Esophagus (tissue), 2 donors: ENCODE measurements around the gene CHERP. TPM values are rescaled to one million over a fixed set of nuclear protein-coding genes. Genes with fewer than 3 reads are reported as not detected.

Source experiments
- H3K27ac ChIP-seq, 2 donors: one replicate each; pipeline ENCODE4 v1.5.1; 2013; ENCODE audit warnings: low read depth in 2 of 2, mild to moderate bottlenecking in 2 of 2, inconsistent platforms in 1 of 2, low read length in 1 of 2, moderate library complexity in 1 of 2
- H3K27me3 ChIP-seq, 2 donors: one replicate each; pipeline ENCODE4 v1.6.1; 2013; ENCODE audit warnings: low read length in 2 of 2, control low read depth in 1 of 2, mild to moderate bottlenecking in 1 of 2; ENCODE audit not compliant: insufficient read depth in 2 of 2, control insufficient read depth in 1 of 2
- H3K36me3 ChIP-seq, 2 donors: one replicate each; pipeline ENCODE4 v1.6.1; 2013; ENCODE audit warnings: low read length in 1 of 2; ENCODE audit not compliant: control insufficient read depth in 2 of 2, insufficient read depth in 2 of 2
- H3K4me1 ChIP-seq, 2 donors: one replicate each; pipeline ENCODE4 v1.6.1; 2013; ENCODE audit warnings: low read length in 1 of 2; ENCODE audit not compliant: control insufficient read depth in 2 of 2, insufficient read depth in 2 of 2
- H3K4me3 ChIP-seq, 2 donors: one replicate each; pipeline ENCODE4 v1.5.1; 2013; ENCODE audit warnings: low read length in 2 of 2, mild to moderate bottlenecking in 2 of 2, low read depth in 1 of 2, moderate library complexity in 1 of 2
- H3K9me3 ChIP-seq, 2 donors: one replicate each; pipeline ENCODE4 v1.6.1; 2013; ENCODE audit warnings: mild to moderate bottlenecking in 2 of 2, low read depth in 1 of 2, low read length in 1 of 2, moderate library complexity in 1 of 2; ENCODE audit not compliant: control insufficient read depth in 2 of 2, insufficient read depth in 1 of 2
- WGBS, 2 donors: extraction: QIAGEN DNeasy Blood & Tissue Kit; methylation state at CpG; one replicate each; pipeline ENCODE4 v1.1.7; 2013; 5-methylcytosine and 5-hydroxymethylcytosine counted together
- polyA plus RNA-seq, 2 donors: library from polyadenylated mRNA; stranded (reverse); fragments of 200-250 nt; gene quantifications; one replicate each; pipeline ENCODE4 v1.2.3, GENCODE V29; 2013
- donor health status: healthy with polysubstance abuse.
- donor health status: Bipolar disorder and iron deficiency.

CHERP gene
- polyA plus RNA-seq, 2 donors: 15.2 to 20.1 TPM

DNA sequence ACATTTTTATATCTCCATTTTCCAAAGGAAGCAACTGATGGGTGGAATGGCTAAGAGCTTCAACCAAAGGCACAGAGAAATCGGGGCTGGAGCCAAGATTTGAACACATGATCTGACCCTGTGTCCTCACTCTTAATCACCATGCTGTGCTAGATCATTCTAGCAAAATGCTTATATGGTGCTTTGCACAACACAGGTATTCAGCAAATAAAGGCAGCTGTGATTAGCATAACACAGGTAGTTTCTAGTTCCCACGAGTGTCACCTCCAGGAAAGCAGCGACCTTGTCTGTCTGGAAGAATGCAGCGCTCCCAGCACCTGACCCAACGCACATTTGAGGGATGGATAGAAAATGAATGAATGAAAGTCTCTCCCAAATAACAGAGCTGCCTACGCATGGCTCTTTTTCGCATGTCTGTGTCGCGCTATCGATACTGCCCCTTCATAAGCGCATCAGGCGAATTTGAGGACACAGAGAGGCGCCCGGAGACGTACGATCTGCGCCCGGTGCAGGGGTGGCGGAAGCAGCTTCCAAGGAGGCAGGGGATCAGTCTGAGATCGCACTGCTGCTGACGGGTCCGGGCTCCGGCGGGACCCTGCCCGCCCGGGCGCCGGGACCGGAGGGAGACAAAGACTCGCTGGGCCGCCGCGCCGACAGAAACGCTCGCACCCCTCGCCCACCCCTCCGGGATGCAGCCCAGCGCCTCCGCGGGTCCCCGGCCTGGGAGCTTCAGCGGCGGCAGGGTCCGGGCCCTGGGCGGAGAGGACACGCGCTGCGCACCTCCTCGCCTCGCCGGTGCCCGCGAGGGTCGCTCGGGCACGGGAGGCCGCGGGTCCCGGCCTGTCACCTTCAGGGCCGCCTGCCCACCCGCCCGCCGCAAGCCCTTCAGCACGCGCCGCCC is 71.1 kb downstream of the CHERP start:
- H3K9me3 ChIP-seq: no peaks in the 10 kb centered on the region
- peak overlapping the region; percentile 97 to 98 for H3K4me3 ChIP-seq
- H3K4me1 ChIP-seq: peaks cover 0 to 3% of the 10 kb centered on the region in 2 donors
- H3K27ac ChIP-seq: peak overlapping the region; percentile 85 to 94
- 1 to 2% methylated on average over 51 to 67 of the region's 67 CpGs for WGBS, 2 donors
- H3K36me3 ChIP-seq: no peaks in the 10 kb centered on the region
- no peaks in the 10 kb centered on the region for H3K27me3 ChIP-seq

DNA sequence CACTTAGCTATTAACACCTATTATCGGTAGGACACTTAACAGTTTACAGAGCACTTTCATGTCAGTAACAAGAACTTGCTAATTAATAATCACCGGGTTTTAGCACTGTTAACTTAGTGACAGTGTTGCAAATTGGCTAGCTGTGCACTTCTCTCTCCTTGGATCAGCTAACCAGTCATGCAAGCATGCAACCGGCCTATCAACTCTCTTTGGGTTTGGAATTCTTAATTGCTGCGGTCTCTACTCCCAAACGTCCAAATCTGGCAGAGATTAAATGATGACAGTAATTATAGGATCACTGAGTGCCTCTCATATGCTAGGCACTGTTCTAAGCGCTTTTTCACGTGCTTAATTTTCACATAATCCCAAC is 71.7 kb downstream of the CHERP start:
- H3K4me1 ChIP-seq: peaks cover 0 to 3% of the 10 kb centered on the region in 2 donors
- peak overlapping the region in 1 of 2 donors; percentile 97 for H3K4me3 ChIP-seq
- H3K9me3 ChIP-seq: no peaks in the 10 kb centered on the region
- 16 to 18% methylated on average over 7 of the region's 7 CpGs for WGBS, 2 donors
- H3K27me3 ChIP-seq: no peaks in the 10 kb centered on the region
- H3K36me3 ChIP-seq: no peaks in the 10 kb centered on the region
- peak overlapping the region; percentile 78 to 85 for H3K27ac ChIP-seq

Other genes starting within 250 kb of the CHERP start
- 10 to 100 TPM in 1 of 2 donors, 1 to 10 TPM in 1; 2.4 to 12.1 TPM for gene KLF2, start 217.6 kb downstream of the CHERP start, polyA plus RNA-seq
- 10 to 100 TPM; 17.7 to 20.2 TPM for gene EPS15L1, start 70.5 kb downstream of the CHERP start, polyA plus RNA-seq
- gene CALR3, start 46.3 kb downstream of the CHERP start, polyA plus RNA-seq: under 1 TPM in 1 of 2 donors, not detected in 1; 0.02 TPM
- 1 to 10 TPM; 1.6 to 2.5 TPM for gene C19orf44, start 46.0 kb downstream of the CHERP start, polyA plus RNA-seq
- gene SLC35E1, start 30.0 kb upstream of the CHERP start, polyA plus RNA-seq: 10 to 100 TPM; 15.5 to 20.6 TPM
- 1 to 10 TPM; 5.0 to 5.5 TPM for gene MED26, start 85.8 kb upstream of the CHERP start, polyA plus RNA-seq
- 10 to 100 TPM; 41.3 to 52.0 TPM for gene SMIM7, start 117.7 kb upstream of the CHERP start, polyA plus RNA-seq
- 1 to 10 TPM; 1.3 to 2.6 TPM for gene TMEM38A, start 118.7 kb upstream of the CHERP start, polyA plus RNA-seq
- gene NWD1, start 177.4 kb upstream of the CHERP start, polyA plus RNA-seq: under 1 TPM; 0.06 to 0.22 TPM